ENCODE data around the gene ALG5. TPM values are rescaled to one million over a fixed set of nuclear protein-coding genes. Genes with fewer than 3 reads are reported as not detected.

ALG5 gene
- total and polyA plus RNA-seq, 2 experiments from 2014 or later = 66.2 to 99.4 TPM

DNA sequence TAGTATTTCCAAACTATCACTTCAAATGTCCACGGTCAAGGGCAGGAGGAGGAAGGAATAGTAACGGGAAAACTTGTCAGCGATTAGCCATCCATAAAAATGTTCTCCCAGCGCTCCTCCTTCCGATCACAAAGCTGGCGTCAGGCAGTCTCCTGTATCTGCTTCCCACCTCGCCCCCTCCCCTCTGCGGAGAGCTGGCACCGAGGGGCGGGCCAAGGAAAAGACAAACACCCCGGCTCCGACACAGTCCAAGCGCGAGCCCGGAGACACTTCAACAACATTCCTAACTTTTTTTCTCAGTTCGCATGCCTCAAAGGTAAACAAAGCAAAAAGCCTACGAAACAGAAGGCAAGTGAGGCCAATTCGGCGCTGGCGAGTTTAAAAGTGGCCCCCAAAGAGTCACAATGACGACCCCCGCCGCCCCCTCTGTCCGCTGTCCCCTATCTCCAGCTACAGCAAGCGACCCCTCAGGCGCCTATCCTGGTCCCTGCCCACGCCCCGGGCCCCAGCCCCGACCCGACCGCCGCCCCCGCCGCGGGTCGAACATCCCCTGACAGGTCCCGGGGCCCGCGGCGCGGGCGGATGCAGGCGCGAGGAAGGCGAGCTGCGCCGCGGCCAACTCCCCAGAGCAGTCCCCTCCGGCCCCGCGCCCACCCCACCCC, 79.8 kb downstream of the ALG5 start:
- Histone ChIP-seq H2AFZ (peak overlapping the region; percentile 58), H3K9me2 (replicated peaks; ENCODE audit: insufficient read depth) (no peaks in the 10 kb centered on the region), H3K4me2 (peak overlapping the region; percentile 95), H3K27me3 (no peaks in the 10 kb centered on the region), H3K36me3 (replicated peaks; ENCODE audit: insufficient read depth, low read depth) (no peaks in the 10 kb centered on the region), H3K79me2 (peaks cover 34% of the 10 kb centered on the region), H3K4me1 (ENCODE audit: insufficient read depth) (peaks cover 4% of the 10 kb centered on the region), H3K9me3 (ENCODE audit: low read depth) (no peaks in the 10 kb centered on the region), H4K20me1 (ENCODE audit: insufficient read depth, poor library complexity, severe bottlenecking) (no peaks in the 10 kb centered on the region), H3K27ac (peak overlapping the region; percentile 89), H3K4me3 (peak overlapping the region; percentile 15)
- TF ChIP-seq EZH2phosphoT487 (IDR thresholded peaks at IDR 0.05; ENCODE audit: low read depth, severe bottlenecking, unreplicated experiment) (no peak), CTCF (IDR thresholded peaks at IDR 0.05; ENCODE audit: poor library complexity) (no peak), EZH2 (IDR thresholded peaks at IDR 0.05; ENCODE audit: borderline replicate concordance) (no peak)
- peak; percentile 71 for DNase-seq (ENCODE audit: low spot score)
- 1% methylated on average over 41 of the region's 51 CpGs for WGBS (ENCODE audit: low lambda C conversion rate, missing lambda C conversion rate)

- WGBS (ENCODE audit: low lambda C conversion rate, missing lambda C conversion rate) = 20% methylated on average over 12 of the region's 12 CpGs
- Histone ChIP-seq H3K27ac (peak overlapping the region; percentile 89), H3K9me3 (ENCODE audit: low read depth) (no peaks in the 10 kb centered on the region), H3K4me2 (peak overlapping the region; percentile 95), H3K4me1 (ENCODE audit: insufficient read depth) (peaks cover 4% of the 10 kb centered on the region), H2AFZ (peak overlapping the region; percentile 58), H4K20me1 (ENCODE audit: insufficient read depth, poor library complexity, severe bottlenecking) (no peaks in the 10 kb centered on the region), H3K4me3 (peak overlapping the region; percentile 15), H3K36me3 (replicated peaks; ENCODE audit: insufficient read depth, low read depth) (no peaks in the 10 kb centered on the region), H3K9me2 (replicated peaks; ENCODE audit: insufficient read depth) (no peaks in the 10 kb centered on the region), H3K27me3 (no peaks in the 10 kb centered on the region), H3K79me2 (peaks cover 40% of the 10 kb centered on the region)
- DNase-seq (ENCODE audit: low spot score) = no peak
- no peak for TF ChIP-seq EZH2 (IDR thresholded peaks at IDR 0.05; ENCODE audit: borderline replicate concordance)
- no peak for TF ChIP-seq CTCF (IDR thresholded peaks at IDR 0.05; ENCODE audit: poor library complexity)
- TF ChIP-seq EZH2phosphoT487 (IDR thresholded peaks at IDR 0.05; ENCODE audit: low read depth, severe bottlenecking, unreplicated experiment) = no peak
Observed at GRCh38 chr13:36918246-36919131, 80.7 kb downstream of the ALG5 start.

- no peak overlapping the region for H2AFZ ChIP-seq
- H3K4me2 ChIP-seq = peak overlapping the region; percentile 95
- H3K4me3 ChIP-seq = no peak overlapping the region
- peaks cover 46% of the 10 kb centered on the region for H3K79me2 ChIP-seq
- 52% methylated on average over 3 of the region's 3 CpGs for WGBS (ENCODE audit: low lambda C conversion rate, missing lambda C conversion rate)
- H3K4me1 ChIP-seq (ENCODE audit: insufficient read depth) = peaks cover 4% of the 10 kb centered on the region
- no peak for DNase-seq (ENCODE audit: low spot score)
- no peak for TF ChIP-seq CTCF (IDR thresholded peaks at IDR 0.05; ENCODE audit: poor library complexity)
- TF ChIP-seq EZH2phosphoT487 (IDR thresholded peaks at IDR 0.05; ENCODE audit: low read depth, severe bottlenecking, unreplicated experiment) = no peak
- no peak for TF ChIP-seq EZH2 (IDR thresholded peaks at IDR 0.05; ENCODE audit: borderline replicate concordance)
- H3K27ac ChIP-seq = peak overlapping the region; percentile 19
- H3K9me2 ChIP-seq (replicated peaks; ENCODE audit: insufficient read depth) = no peaks in the 10 kb centered on the region
- no peaks in the 10 kb centered on the region for H3K27me3 ChIP-seq
- no peaks in the 10 kb centered on the region for H3K9me3 ChIP-seq (ENCODE audit: low read depth)
- H4K20me1 ChIP-seq (ENCODE audit: insufficient read depth, poor library complexity, severe bottlenecking) = no peaks in the 10 kb centered on the region
- no peaks in the 10 kb centered on the region for H3K36me3 ChIP-seq (replicated peaks; ENCODE audit: insufficient read depth, low read depth)
Observed at GRCh38 chr13:36917311-36917710, 81.8 kb downstream of the ALG5 start.
